ENCODE data around the gene HEATR5B. TPM values are rescaled to one million over a fixed set of nuclear protein-coding genes. Genes with fewer than 3 reads are reported as not detected.
A peak's percentile ranks its signal among the peaks of the same experiment; 100 is the strongest.

The HEATR5B gene
- total RNA-seq (10 to 100 TPM; 12.1 to 15.5 (median 13.5) TPM), polyA plus RNA-seq (10 to 100 TPM in 1 of 2 donors, 1 to 10 TPM in 1; 8.7 to 13.6 TPM)

- H3K4me1 ChIP-seq, result peaks cover 10 to 16% (median 12%) of the 10 kb centered on the region in 3 donors
- peak; percentile 94 to 99 (median 96) for DNase-seq
- H3K27ac ChIP-seq, result peak within 1 kb of the TSS; percentile 65 to 92 (median 87)
- WGBS, 2 donors, result 0 to 1% methylated on average over 73 to 74 of the region's 74 CpGs
- peak; percentile 97 to 100 (median 99) for ATAC-seq
- no peak for FAIRE-seq
- peak within 1 kb of the TSS; percentile 70 to 93 (median 92) for H3K4me3 ChIP-seq
- H3K36me3 ChIP-seq, result no peaks in the 10 kb centered on the region
- H3K9me3 ChIP-seq, result no peaks in the 10 kb centered on the region
- intact Hi-C loops (cut with DNase I), result no loop called here
- H3K27me3 ChIP-seq, result no peaks in the 10 kb centered on the region
- no peak for TF ChIP-seq CTCF (IDR thresholded peaks at IDR 0.05)
These were observed at the start of gene HEATR5B, which contains the start of gene GPATCH11 for GRCh38 chr2:37083873-37084794. TSS of gene HEATR5B (minus strand) at chr2:37084372. CDS start at chr2:37083414, 958 bp downstream. TSS of gene GPATCH11 (plus strand) at chr2:37084518. CDS start at chr2:37088382, 3,864 bp downstream.

- Histone ChIP-seq H3K36me3 (peaks cover 0 to 34% (median 8%) of the 10 kb centered on the region in 3 donors), H3K4me1 (no peaks in the 10 kb centered on the region), H3K4me3 (no peak overlapping the region), H3K27ac (no peak overlapping the region), H3K9me3 (no peaks in the 10 kb centered on the region), H3K27me3 (no peaks in the 10 kb centered on the region)
- intact Hi-C loops (cut with DNase I), result no loop called here
- FAIRE-seq (no peak), ATAC-seq (no peak), DNase-seq (no peak)
- WGBS, 2 donors, result 96 to 99% methylated on average over 6 of the region's 6 CpGs
- TF ChIP-seq CTCF (IDR thresholded peaks at IDR 0.05), result no peak
These were observed 48.7 kb upstream of the HEATR5B start for GRCh38 chr2:37132914-37133313.

GRCh38 chr2:37125416-37125815, 41.2 kb upstream of the HEATR5B start:
- Histone ChIP-seq H3K4me3 (no peak overlapping the region), H3K4me1 (no peaks in the 10 kb centered on the region), H3K27me3 (no peaks in the 10 kb centered on the region), H3K9me3 (no peaks in the 10 kb centered on the region), H3K27ac (no peak overlapping the region), H3K36me3 (peaks cover 0 to 16% (median 0%) of the 10 kb centered on the region in 3 donors)
- 97 to 100% methylated on average over 2 of the region's 2 CpGs for WGBS, 2 donors
- intact Hi-C loops (cut with DNase I), result no loop called here
- ATAC-seq (no peak), FAIRE-seq (no peak), DNase-seq (no peak)
- no peak for TF ChIP-seq CTCF (IDR thresholded peaks at IDR 0.05)

- Histone ChIP-seq H3K9me3 (no peaks in the 10 kb centered on the region), H3K4me3 (no peak overlapping the region), H3K4me1 (no peaks in the 10 kb centered on the region), H3K36me3 (peaks cover 0 to 20% (median 0%) of the 10 kb centered on the region in 3 donors), H3K27ac (no peak overlapping the region), H3K27me3 (no peaks in the 10 kb centered on the region)
- DNase-seq (no peak), ATAC-seq (no peak), FAIRE-seq (no peak)
- TF ChIP-seq CTCF (IDR thresholded peaks at IDR 0.05), result no peak
- 93 to 96% methylated on average over 5 of the region's 5 CpGs for WGBS, 2 donors
- intact Hi-C loops (cut with DNase I), result no loop called here
These were observed 35.0 kb upstream of the HEATR5B start for GRCh38 chr2:37119157-37119556.
